WTC11 (cell line): Measurements from ENCODE around the gene TCF12. TPM values are rescaled to one million over a fixed set of nuclear protein-coding genes. Genes with fewer than 3 reads are reported as not detected.

Experiments
- ATAC-seq: fragments of 200-7000 bp; cut with Tn5 transposase; 2 replicates; pipeline ENCODE4 v1.10.0; 2021; ENCODE audit warnings: mild to moderate bottlenecking, moderate library complexity
- CTCF ChIA-PET: fragments of 300-600 bp; sonication (Branson Sonifier 250); formaldehyde crosslinking; loops from one replicate; lab custom pipeline; 2021; ENCODE audit warnings: antibody characterized with exemption; lab: Charles Lee
- POLR2A ChIA-PET: fragments of 350-600 bp; sonication (Branson Sonifier 250); formaldehyde crosslinking; loops from one replicate; lab custom pipeline; 2021; ENCODE audit warnings: antibody characterized with exemption; lab: Charles Lee
- DNase-seq: peaks from one replicate; pipeline ENCODE4 v3.0.0; 2021; ENCODE audit warnings: low spot score
- H3K27ac Mint-ChIP-seq: 2 replicates; pipeline ENCODE4 v1.8.0; 2021; ENCODE audit warnings: mixed read lengths
- H3K27me3 Mint-ChIP-seq: 2 replicates; pipeline ENCODE4 v1.8.0; 2021; ENCODE audit warnings: low read depth, mild to moderate bottlenecking, moderate library complexity, mixed read lengths
- H3K36me3 Mint-ChIP-seq: 2 replicates; pipeline ENCODE4 v1.8.0; 2021; ENCODE audit warnings: mixed read lengths
- H3K4me1 Mint-ChIP-seq: 2 replicates; pipeline ENCODE4 v1.8.0; 2022; ENCODE audit warnings: mixed read lengths
- H3K4me3 Mint-ChIP-seq: 2 replicates; pipeline ENCODE4 v1.8.0; 2021; ENCODE audit warnings: mild to moderate bottlenecking, moderate library complexity, mixed read lengths
- H3K9me3 Mint-ChIP-seq: 2 replicates; pipeline ENCODE4 v1.8.0; 2021; ENCODE audit warnings: mixed read lengths
- CREM ChIP-seq: sonication (generic); formaldehyde crosslinking; IDR thresholded peaks from 2 replicates; pipeline ENCODE4 v1.8.1; 2022; ENCODE audit warnings: mild to moderate bottlenecking, missing genetic modification reagents, moderate library complexity
- E2F1 ChIP-seq: sonication (generic); formaldehyde crosslinking; IDR thresholded peaks from 2 replicates; pipeline ENCODE4 v1.8.0; 2022; ENCODE audit warnings: mild to moderate bottlenecking, missing genetic modification reagents
- ELF4 ChIP-seq: sonication (generic); formaldehyde crosslinking; IDR thresholded peaks from 2 replicates; pipeline ENCODE4 v1.8.1; 2022; ENCODE audit warnings: low read depth, mild to moderate bottlenecking, moderate library complexity, missing genetic modification reagents
- EMX1 ChIP-seq: fragments of 250-450 bp; sonication (Bioruptor Pico); IDR thresholded peaks from 2 replicates; pipeline ENCODE4 v1.8.0; 2021; ENCODE audit warnings: mild to moderate bottlenecking
- ESRRA ChIP-seq: sonication (generic); formaldehyde crosslinking; IDR thresholded peaks from 2 replicates; pipeline ENCODE4 v1.8.1; 2022; ENCODE audit warnings: mild to moderate bottlenecking, missing genetic modification reagents, borderline replicate concordance
- ETV6 ChIP-seq: sonication (generic); formaldehyde crosslinking; IDR thresholded peaks from 2 replicates; pipeline ENCODE4 v1.8.1; 2022; ENCODE audit warnings: mild to moderate bottlenecking, missing genetic modification reagents
- FOXK1 ChIP-seq: sonication (generic); formaldehyde crosslinking; IDR thresholded peaks from 2 replicates; pipeline ENCODE4 v1.8.0; 2022; ENCODE audit warnings: mild to moderate bottlenecking, moderate library complexity, missing genetic modification reagents
- FOXP4 ChIP-seq: sonication (generic); formaldehyde crosslinking; IDR thresholded peaks from 2 replicates; pipeline ENCODE4 v1.8.0; 2022; ENCODE audit warnings: mild to moderate bottlenecking, missing genetic modification reagents
- IRF2 ChIP-seq: sonication (generic); formaldehyde crosslinking; IDR thresholded peaks from 2 replicates; pipeline ENCODE4 v1.8.0; 2022; ENCODE audit warnings: low read depth, missing genetic modification reagents, borderline replicate concordance
- NFATC4 ChIP-seq: fragments of 250-450 bp; sonication (Bioruptor Pico); IDR thresholded peaks from 2 replicates; pipeline ENCODE4 v1.9.0; 2021; ENCODE audit warnings: mild to moderate bottlenecking
- NR2C2 ChIP-seq: sonication (generic); formaldehyde crosslinking; IDR thresholded peaks from 2 replicates; pipeline ENCODE4 v1.8.0; 2022; ENCODE audit warnings: mild to moderate bottlenecking, missing genetic modification reagents
- PREB ChIP-seq: sonication (generic); formaldehyde crosslinking; IDR thresholded peaks from 2 replicates; pipeline ENCODE4 v1.8.1; 2022; ENCODE audit warnings: mild to moderate bottlenecking, missing genetic modification reagents, moderate library complexity, borderline replicate concordance
- PRRX2 ChIP-seq: fragments of 250-450 bp; sonication (Bioruptor Pico); IDR thresholded peaks from 2 replicates; pipeline ENCODE4 v1.8.0; 2021; ENCODE audit warnings: mild to moderate bottlenecking
- RORB ChIP-seq: fragments of 250-450 bp; sonication (Bioruptor Pico); IDR thresholded peaks from 2 replicates; pipeline ENCODE4 v1.9.0; 2021; ENCODE audit warnings: mild to moderate bottlenecking
- SMAD3 ChIP-seq: sonication (generic); formaldehyde crosslinking; IDR thresholded peaks from 2 replicates; pipeline ENCODE4 v1.8.0; 2022; ENCODE audit warnings: missing genetic modification reagents, mild to moderate bottlenecking, borderline replicate concordance
- SOX15 ChIP-seq: fragments of 250-450 bp; sonication (Bioruptor Pico); IDR thresholded peaks from 2 replicates; pipeline ENCODE4 v1.9.0; 2021; ENCODE audit warnings: mild to moderate bottlenecking
- TEAD4 ChIP-seq: sonication (generic); formaldehyde crosslinking; IDR thresholded peaks from 2 replicates; pipeline ENCODE4 v1.8.0; 2022; ENCODE audit warnings: mild to moderate bottlenecking, missing genetic modification reagents
- TP53 ChIP-seq: sonication (generic); formaldehyde crosslinking; IDR thresholded peaks from 2 replicates; pipeline ENCODE4 v1.8.1; 2023; ENCODE audit warnings: mild to moderate bottlenecking, missing genetic modification reagents
- ZBTB43 ChIP-seq: sonication (generic); formaldehyde crosslinking; IDR thresholded peaks from 2 replicates; pipeline ENCODE4 v1.8.1; 2023; ENCODE audit warnings: mild to moderate bottlenecking, missing genetic modification reagents
- ZMAT4 ChIP-seq: fragments of 250-450 bp; sonication (Bioruptor Pico); IDR thresholded peaks from 2 replicates; pipeline ENCODE4 v1.9.0; 2021; ENCODE audit warnings: mild to moderate bottlenecking
- ZNF219 ChIP-seq: sonication (generic); formaldehyde crosslinking; IDR thresholded peaks from 2 replicates; pipeline ENCODE4 v1.8.0; 2023; ENCODE audit warnings: missing genetic modification reagents, mild to moderate bottlenecking, borderline replicate concordance
- ZNF263 ChIP-seq: sonication (generic); formaldehyde crosslinking; IDR thresholded peaks from 2 replicates; pipeline ENCODE4 v1.8.1; 2022; ENCODE audit warnings: low read depth, mild to moderate bottlenecking, moderate library complexity, missing genetic modification reagents
- ZNF317 ChIP-seq: sonication (generic); formaldehyde crosslinking; IDR thresholded peaks from 2 replicates; pipeline ENCODE4 v1.8.1; 2023; ENCODE audit warnings: low read depth, mild to moderate bottlenecking, moderate library complexity, missing genetic modification reagents, borderline replicate concordance
- ZNF396 ChIP-seq: fragments of 250-450 bp; sonication (Bioruptor Pico); IDR thresholded peaks from 2 replicates; pipeline ENCODE4 v1.8.0; 2021; ENCODE audit warnings: mild to moderate bottlenecking, moderate library complexity, borderline replicate concordance
- total RNA-seq: library from RNA; stranded (reverse); gene quantifications from 3 replicates; pipeline ENCODE4 v1.2.3, GENCODE V29; 2021

The TCF12 gene
- total RNA-seq, 1 experiment from 2014 or later, result 73.2 TPM

GRCh38 chr15:57054204-57054750, 135.8 kb downstream of the TCF12 start (continued):
- no peak for TF ChIP-seq FOXP4 (CRISPR knock-in tag)
- TF ChIP-seq, all 79 proteins: peak for 0

- Mint-ChIP-seq H3K9me3 (no peaks in the 10 kb centered on the region), H3K36me3 (no peaks in the 10 kb centered on the region), H3K4me1 (peaks cover 51% of the 10 kb centered on the region), H3K4me3 (no peak overlapping the region), H3K27ac (no peak overlapping the region), H3K27me3 (no peaks in the 10 kb centered on the region)
- DNase-seq (no peak), ATAC-seq (no peak)
- CTCF ChIA-PET, result interaction anchor here (0.7 to 1.2 kb wide), 2 partner anchors 57 to 250 kb away, joined by 3 read pairs; no protein-coding TSS in a partner anchor
- TF ChIP-seq ELF4, result no peak
- no peak for TF ChIP-seq ZNF219 (CRISPR knock-in tag)
- TF ChIP-seq ZNF263, result no peak
- no peak for TF ChIP-seq ETV6 (CRISPR knock-in tag)
- no peak for TF ChIP-seq FOXK1
- no peak for TF ChIP-seq EMX1
- POLR2A ChIA-PET, result no interaction called here
Measured at GRCh38 chr15:57056357-57056756, 137.9 kb downstream of the TCF12 start.

GRCh38 chr15:57057134-57057930, 138.9 kb downstream of the TCF12 start:
- Mint-ChIP-seq H3K27ac (peak overlapping the region; percentile 67), H3K27me3 (no peaks in the 10 kb centered on the region), H3K4me1 (peaks cover 44% of the 10 kb centered on the region), H3K36me3 (no peaks in the 10 kb centered on the region), H3K4me3 (no peak overlapping the region), H3K9me3 (no peaks in the 10 kb centered on the region)
- ATAC-seq (peak; percentile 51), DNase-seq (no peak)
- ChIA-PET CTCF (no interaction called here), POLR2A (no interaction called here)
- no peak for TF ChIP-seq ZNF263
- no peak for TF ChIP-seq CREM (CRISPR knock-in tag)
- TF ChIP-seq PREB (CRISPR knock-in tag), result no peak
- no peak for TF ChIP-seq NR2C2
- no peak for TF ChIP-seq SOX15
- no peak for TF ChIP-seq TEAD4 (CRISPR knock-in tag)
- no peak for TF ChIP-seq FOXP4 (CRISPR knock-in tag)
- no peak for TF ChIP-seq RORB (CRISPR knock-in tag)
- TF ChIP-seq ZMAT4 (CRISPR knock-in tag), result no peak
- TF ChIP-seq ZBTB43 (CRISPR knock-in tag), result no peak
- TF ChIP-seq NFATC4 (CRISPR knock-in tag), result no peak
- TF ChIP-seq ZNF396 (CRISPR knock-in tag), result no peak
- TF ChIP-seq E2F1 (CRISPR knock-in tag), result no peak
- TF ChIP-seq ELF4, result no peak
- no peak for TF ChIP-seq ZNF317 (CRISPR knock-in tag)
- TF ChIP-seq ESRRA (CRISPR knock-in tag), result no peak
- no peak for TF ChIP-seq PRRX2 (CRISPR knock-in tag)
- no peak for TF ChIP-seq SMAD3 (CRISPR knock-in tag)
- TF ChIP-seq TP53 (CRISPR knock-in tag), result no peak
- TF ChIP-seq IRF2, result no peak
